Neural cell (in vitro differentiated cells): ENCODE measurements around the gene ZNF148. TPM values are rescaled to one million over a fixed set of nuclear protein-coding genes. Genes with fewer than 3 reads are reported as not detected.

ENCODE experiments used
- H2AFZ ChIP-seq: fragments of 200-600, 300-800 bp; sonication (generic), shearing (Covaris generic); 2 replicates; pipeline ENCODE4 v1.6.0; 2014; ENCODE audit warnings: low read depth, mild to moderate bottlenecking, antibody characterized with exemption, low read length, moderate library complexity
- H3F3A ChIP-seq: fragments of 200-600 bp; shearing (Covaris generic); 2 replicates; pipeline ENCODE4 v1.6.1; 2016; ENCODE audit warnings: mild to moderate bottlenecking, moderate library complexity, mixed read lengths, antibody characterized with exemption, low read length; ENCODE audit not compliant: insufficient read depth, poor library complexity, severe bottlenecking
- H3K27ac ChIP-seq: fragments of 200-600, 300-800 bp; sonication (generic), shearing (Covaris generic); 2 replicates; pipeline ENCODE4 v1.5.1; 2014; ENCODE audit warnings: mild to moderate bottlenecking, low read length, moderate library complexity
- H3K27me3 ChIP-seq: fragments of 300-800, 200-600 bp; sonication (generic), shearing (Covaris generic); 2 replicates; pipeline ENCODE4 v1.6.0; 2014; ENCODE audit warnings: mild to moderate bottlenecking, low read depth, low read length, moderate library complexity; ENCODE audit not compliant: insufficient read depth
- H3K36me3 ChIP-seq: fragments of 300-800, 200-600 bp; sonication (generic), shearing (Covaris generic); 2 replicates; pipeline ENCODE4 v1.5.1; 2014; ENCODE audit warnings: mild to moderate bottlenecking, antibody characterized with exemption, low read length, moderate library complexity; ENCODE audit not compliant: insufficient read depth
- H3K4me2 ChIP-seq: fragments of 300-800, 200-600 bp; sonication (generic), shearing (Covaris generic); 2 replicates; pipeline ENCODE4 v1.6.0; 2014; ENCODE audit warnings: mild to moderate bottlenecking, low read length
- H3K4me3 ChIP-seq: fragments of 300-800, 200-600 bp; sonication (generic), shearing (Covaris generic); 2 replicates; pipeline ENCODE4 v1.5.1; 2014; ENCODE audit warnings: mild to moderate bottlenecking, low read length, moderate library complexity
- H3K79me2 ChIP-seq: fragments of 200-600 bp; shearing (Covaris generic); replicated peaks from 2 replicates; pipeline ENCODE4 v1.6.0; 2014; ENCODE audit warnings: mild to moderate bottlenecking, low read length, moderate library complexity; ENCODE audit not compliant: insufficient read depth
- H3K9ac ChIP-seq: fragments of 300-800, 200-600 bp; sonication (generic), shearing (Covaris generic); 2 replicates; pipeline ENCODE4 v1.6.1; 2016; ENCODE audit warnings: mild to moderate bottlenecking, low read length, mixed read lengths
- H3K9me2 ChIP-seq: fragments of 200-600 bp; shearing (Covaris generic); 2 replicates; pipeline ENCODE4 v1.6.1; 2016; ENCODE audit warnings: mild to moderate bottlenecking, low read length, mixed read lengths; ENCODE audit not compliant: insufficient read depth
- H3K9me3 ChIP-seq: fragments of 200-600, 300-800 bp; sonication (generic), shearing (Covaris generic); 2 replicates; pipeline ENCODE4 v1.6.1; 2016; ENCODE audit warnings: mild to moderate bottlenecking, mixed run types, low read length, moderate library complexity, mixed read lengths
- H4K20me1 ChIP-seq: fragments of 200-600 bp; shearing (Covaris generic); 2 replicates; pipeline ENCODE4 v1.6.1; 2016; ENCODE audit warnings: mild to moderate bottlenecking, mixed run types; ENCODE audit not compliant: insufficient read depth
- CTCF ChIP-seq: fragments of 450-650 bp; IDR thresholded peaks from 2 replicates; pipeline ENCODE4 v1.5.1; 2014; ENCODE audit warnings: antibody characterized with exemption, mild to moderate bottlenecking, moderate library complexity; ENCODE audit not compliant: poor library complexity, severe bottlenecking
- EP300 ChIP-seq: fragments of 450-650 bp; conservative IDR thresholded peaks from 2 replicates; pipeline ENCODE4 v1.6.1; 2014; ENCODE audit warnings: antibody characterized with exemption, mild to moderate bottlenecking, moderate library complexity; ENCODE audit not compliant: poor library complexity, severe bottlenecking
- EZH2 ChIP-seq: fragments of 200-600, 300-800 bp; shearing (Covaris generic), sonication (generic); IDR thresholded peaks from 2 replicates; pipeline ENCODE4 v1.6.1; 2014; ENCODE audit warnings: antibody characterized with exemption, low read length, borderline replicate concordance, mild to moderate bottlenecking; ENCODE audit not compliant: insufficient read depth, poor library complexity, severe bottlenecking
- MXI1 ChIP-seq: fragments of 450-650 bp; conservative IDR thresholded peaks from 2 replicates; pipeline ENCODE4 v1.6.1; 2014; ENCODE audit warnings: antibody characterized with exemption, mild to moderate bottlenecking; ENCODE audit not compliant: poor library complexity, severe bottlenecking
- POLR2AphosphoS5 ChIP-seq: IDR thresholded peaks from 2 replicates; pipeline ENCODE4 v1.6.1; 2012
- RAD21 ChIP-seq: fragments of 450-650 bp; conservative IDR thresholded peaks from 2 replicates; pipeline ENCODE4 v1.6.1; 2014; ENCODE audit warnings: antibody characterized with exemption, mild to moderate bottlenecking, moderate library complexity
- REST ChIP-seq: IDR thresholded peaks from 2 replicates; pipeline ENCODE4 v1.6.1; 2012; ENCODE audit warnings: borderline replicate concordance
- SMC3 ChIP-seq: fragments of 450-650 bp; conservative IDR thresholded peaks from 2 replicates; pipeline ENCODE4 v1.6.1; 2014; ENCODE audit warnings: antibody characterized with exemption, mild to moderate bottlenecking, moderate library complexity; ENCODE audit not compliant: poor library complexity
- TAF1 ChIP-seq: IDR thresholded peaks from 2 replicates; pipeline ENCODE4 v1.6.1; 2012; ENCODE audit warnings: low read depth
- polyA plus RNA-seq: library from polyadenylated mRNA; depleted of rRNA; stranded (reverse); fragments of >200 nt; gene quantifications from 2 replicates; pipeline ENCODE4 v1.2.3, GENCODE V29; 2014

The ZNF148 gene
- polyA plus RNA-seq, 1 donor from 2014 or later, result 16.9 TPM

DNA sequence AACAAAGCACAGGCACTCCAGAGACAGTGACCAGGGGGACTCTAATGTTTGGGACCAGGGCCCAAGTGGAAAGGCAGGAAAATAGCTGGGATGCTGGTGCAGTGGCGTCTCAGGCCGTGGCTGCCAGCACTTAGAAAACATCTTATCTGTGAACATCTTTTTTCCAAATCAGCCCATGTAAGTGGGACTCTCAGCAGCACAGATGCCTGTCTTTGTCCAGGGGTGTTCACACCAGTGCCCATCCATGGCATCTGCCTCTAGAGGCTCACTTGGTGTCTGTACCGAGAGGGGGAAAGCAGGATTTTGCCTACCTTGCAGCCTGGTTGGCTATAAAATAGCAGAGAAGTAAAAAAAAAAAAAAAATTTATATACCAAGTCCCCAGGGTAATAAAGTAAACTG lies 189.3 kb downstream of the ZNF148 start:
- TF ChIP-seq EP300, result no peak
- no peak for TF ChIP-seq RAD21
- TF ChIP-seq TAF1, result no peak
- TF ChIP-seq REST, result no peak
- no peak for TF ChIP-seq POLR2AphosphoS5
- TF ChIP-seq CTCF, result no peak
- no peak for TF ChIP-seq MXI1
- no peaks in the 10 kb centered on the region for H3K9me3 ChIP-seq
- no peak overlapping the region for H3K9ac ChIP-seq
- H3K4me3 ChIP-seq, result no peak overlapping the region
- no peak overlapping the region for H2AFZ ChIP-seq
- H3K36me3 ChIP-seq, result no peaks in the 10 kb centered on the region
- H3F3A ChIP-seq, result no peaks in the 10 kb centered on the region
- H3K27me3 ChIP-seq, result no peaks in the 10 kb centered on the region
- no peaks in the 10 kb centered on the region for H3K79me2 ChIP-seq
- no peaks in the 10 kb centered on the region for H3K9me2 ChIP-seq
- H4K20me1 ChIP-seq, result no peaks in the 10 kb centered on the region
- H3K4me2 ChIP-seq, result no peak overlapping the region
- H3K27ac ChIP-seq, result no peak overlapping the region

GRCh38 chr3:125179884-125180240 lies 195.3 kb downstream of the ZNF148 start:
- Histone ChIP-seq H3K9me3 (no peaks in the 10 kb centered on the region), H3K9me2 (no peaks in the 10 kb centered on the region), H3K36me3 (no peaks in the 10 kb centered on the region), H4K20me1 (no peaks in the 10 kb centered on the region), H3K4me3 (no peak overlapping the region), H3K4me2 (no peak overlapping the region), H3K9ac (no peak overlapping the region), H3K79me2 (no peaks in the 10 kb centered on the region), H3K27me3 (no peaks in the 10 kb centered on the region), H3K27ac (no peak overlapping the region), H2AFZ (no peak overlapping the region), H3F3A (no peaks in the 10 kb centered on the region)
- TF ChIP-seq POLR2AphosphoS5, result no peak
- no peak for TF ChIP-seq REST
- no peak for TF ChIP-seq TAF1
- no peak for TF ChIP-seq EZH2
- TF ChIP-seq SMC3, result no peak
- no peak for TF ChIP-seq RAD21
- TF ChIP-seq CTCF, result no peak
- TF ChIP-seq MXI1, result no peak
- TF ChIP-seq EP300, result no peak
